IMR-90 (cell line): Measurements from ENCODE around the gene DOCK10. TPM values are rescaled to one million over a fixed set of nuclear protein-coding genes. Genes with fewer than 3 reads are reported as not detected.

ENCODE experiments used
- ATAC-seq: fragments of 200-7000 bp; cut with Tn5 transposase; 2 replicates; pipeline ENCODE4 v1.9.1; 2020; ENCODE audit warnings: low read depth, mild to moderate bottlenecking, moderate library complexity
- BruUV-seq: library from RNA; stranded (reverse); fragments of 400-500 nt; replicated peaks from 2 replicates; lab custom pipeline; 2021; lab: Mats Ljungman, UMichigan
- CTCF ChIA-PET: fragments of 300-600 bp; formaldehyde crosslinking; extraction: SDS; loops from one replicate; lab custom pipeline; 2021; ENCODE audit warnings: antibody characterized with exemption; lab: Yijun Ruan, JAX
- POLR2A ChIA-PET: fragments of 300-600 bp; sonication (Branson Sonifier 250); formaldehyde crosslinking; loops from one replicate; lab custom pipeline; 2022; ENCODE audit warnings: antibody characterized with exemption; ENCODE audit not compliant: unreplicated experiment; lab: Charles Lee
- DNase-seq: peaks from one replicate; pipeline ENCODE4 v3.0.0; 2013
- H2AFZ ChIP-seq: replicated peaks from 2 replicates; pipeline ENCODE3; 2013; ENCODE audit warnings: low read length, mild to moderate bottlenecking; ENCODE audit not compliant: poor library complexity
- H2AK5ac ChIP-seq: 2 replicates; pipeline ENCODE4 v1.6.1; 2013; ENCODE audit warnings: low read depth, low read length, inconsistent platforms
- H2AK9ac ChIP-seq: replicated peaks from 2 replicates; pipeline ENCODE3; 2013; ENCODE audit warnings: mild to moderate bottlenecking, low read depth, low read length, moderate library complexity; ENCODE audit not compliant: poor library complexity
- H2BK120ac ChIP-seq: 2 replicates; pipeline ENCODE4 v1.6.1; 2013; ENCODE audit warnings: low read depth, low read length, inconsistent platforms
- H2BK15ac ChIP-seq: 3 replicates; pipeline ENCODE4 v1.6.1; 2013; ENCODE audit warnings: low read depth, low read length, inconsistent platforms
- H2BK20ac ChIP-seq: 2 replicates; pipeline ENCODE4 v1.6.1; 2013; ENCODE audit warnings: low read depth, mild to moderate bottlenecking, inconsistent platforms, low read length, moderate library complexity
- H2BK5ac ChIP-seq: 2 replicates; pipeline ENCODE4 v1.6.1; 2013; ENCODE audit warnings: mild to moderate bottlenecking, low read depth, low read length, inconsistent platforms; ENCODE audit not compliant: poor library complexity, severe bottlenecking
- H3K14ac ChIP-seq: replicated peaks from 2 replicates; pipeline ENCODE4 v1.6.1; 2013; ENCODE audit warnings: low read depth, low read length, inconsistent platforms
- H3K18ac ChIP-seq: 2 replicates; pipeline ENCODE4 v1.6.1; 2013; ENCODE audit warnings: low read depth, low read length, control low read depth
- H3K23ac ChIP-seq: 2 replicates; pipeline ENCODE4 v1.6.1; 2013; ENCODE audit warnings: low read depth, low read length, inconsistent platforms
- H3K27ac ChIP-seq: 2 replicates; pipeline ENCODE4 v1.5.1; 2013; ENCODE audit warnings: mild to moderate bottlenecking, control low read depth, low read length; ENCODE audit not compliant: insufficient read depth
- H3K27me3 ChIP-seq: 2 replicates; pipeline ENCODE4 v1.6.1; 2013; ENCODE audit warnings: low read length; ENCODE audit not compliant: control insufficient read depth, insufficient read depth
- H3K36me3 ChIP-seq: 2 replicates; pipeline ENCODE4 v1.6.1; 2013; ENCODE audit warnings: low read length, mixed read lengths; ENCODE audit not compliant: control insufficient read depth, insufficient read depth
- H3K4ac ChIP-seq: 2 replicates; pipeline ENCODE4 v1.6.1; 2013; ENCODE audit warnings: low read depth, low read length, inconsistent platforms
- H3K4me1 ChIP-seq: 2 replicates; pipeline ENCODE4 v1.6.1; 2013; ENCODE audit warnings: low read length, mixed read lengths; ENCODE audit not compliant: control insufficient read depth, insufficient read depth
- H3K4me2 ChIP-seq: 2 replicates; pipeline ENCODE4 v1.6.1; 2013; ENCODE audit warnings: low read depth, mild to moderate bottlenecking, control low read depth, low read length, moderate library complexity
- H3K4me3 ChIP-seq: 2 replicates; pipeline ENCODE4 v1.5.1; 2013; ENCODE audit warnings: low read depth, mild to moderate bottlenecking, control low read depth, low read length, moderate library complexity; ENCODE audit not compliant: insufficient read depth
- H3K56ac ChIP-seq: 2 replicates; pipeline ENCODE4 v1.6.1; 2013; ENCODE audit warnings: low read length, inconsistent platforms; ENCODE audit not compliant: insufficient read depth; ENCODE audit errors: extremely low read depth
- H3K79me1 ChIP-seq, 2 experiments: 2 replicates each; pipeline ENCODE4 v1.6.1; 2013; ENCODE audit warnings: low read length in 2 of 2, inconsistent platforms in 1 of 2, low read depth in 1 of 2
- H3K9ac ChIP-seq: 2 replicates; pipeline ENCODE4 v1.6.1; 2013; ENCODE audit warnings: low read depth, low read length, control low read depth
- H3K9me1 ChIP-seq: 2 replicates; pipeline ENCODE4 v1.6.1; 2013; ENCODE audit warnings: low read length, inconsistent platforms; ENCODE audit not compliant: insufficient read depth
- H3K9me3 ChIP-seq: 2 replicates; pipeline ENCODE4 v1.6.1; 2013; ENCODE audit warnings: low read length; ENCODE audit not compliant: control insufficient read depth, insufficient read depth
- H4K20me1 ChIP-seq: 2 replicates; pipeline ENCODE4 v1.6.1; 2013; ENCODE audit warnings: low read length, inconsistent platforms; ENCODE audit not compliant: insufficient read depth
- H4K5ac ChIP-seq: 2 replicates; pipeline ENCODE4 v1.6.1; 2013; ENCODE audit warnings: mild to moderate bottlenecking, low read depth, low read length, control low read depth
- H4K8ac ChIP-seq, 2 experiments: 2 replicates each; pipeline ENCODE4 v1.6.1; 2013; ENCODE audit warnings: low read depth in 2 of 2, low read length in 2 of 2, control low read depth in 1 of 2, inconsistent platforms in 1 of 2
- H4K91ac ChIP-seq: 2 replicates; pipeline ENCODE4 v1.6.1; 2013; ENCODE audit warnings: low read depth, low read length, inconsistent platforms; ENCODE audit not compliant: insufficient read depth
- MAFK ChIP-seq: IDR thresholded peaks from 2 replicates; pipeline ENCODE4 v1.6.1; 2012; ENCODE audit warnings: low read depth, low read length, improper control_type of control experiment
- WGBS, 2 experiments: methylation state at CpG; one replicate each; pipeline versions ENCODE4 v1.1.5 to v1.1.7; 2013; ENCODE audit warnings: missing lambda C conversion rate in 2 of 2; ENCODE audit not compliant: insufficient read length in 1 of 2; ENCODE audit errors: extremely low coverage in 2 of 2; 5-methylcytosine and 5-hydroxymethylcytosine counted together
- dilution Hi-C: fragments of 300-500 bp; cut with HindIII; formaldehyde crosslinking; loops from one replicate; pipeline ENCODE4 v1.14.3; 2018; ENCODE audit warnings: low sequenced_read_pairs; ENCODE audit not compliant: unreplicated experiment
- in situ Hi-C: fragments of 300-500 bp; cut with MboI; formaldehyde crosslinking; loops from 3 replicates; pipeline ENCODE4 v1.14.3; 2019; ENCODE audit warnings: low sequenced_read_pairs, inconsistent platforms, mixed read lengths
- intact Hi-C: fragments of 100-400 bp; cut with micrococcal nuclease; formaldehyde crosslinking; loops from 2 replicates; pipeline ENCODE4 v1.10.0; 2022
- polyA plus RNA-seq, 3 experiments: library from polyadenylated mRNA; depleted of rRNA; stranded (reverse); fragments of >200 nt; gene quantifications; 2 replicates each; pipeline ENCODE4 v1.2.3, GENCODE V29; 2012; ENCODE audit warnings: low replicate concordance in 1 of 3
- total RNA-seq: library from RNA; depleted of rRNA; stranded (reverse); fragments of >200 nt; gene quantifications from 2 replicates; pipeline ENCODE4 v1.2.3, GENCODE V29; 2012
- TF ChIP-seq, protein P1 (sequence below): fragments of 150-350 bp; IDR thresholded peaks from 2 replicates; pipeline ENCODE4 v1.6.1; 2017; ENCODE audit warnings: mild to moderate bottlenecking, antibody characterized with exemption, low read length, low read depth

Gene DOCK10
- total and polyA plus RNA-seq, 2 of the 4 experiments (the other 2 are of a cell fraction) = 58.6 to 75.3 TPM

GRCh38 chr2:224915136-224915535, 127.1 kb downstream of the DOCK10 start:
- H3K56ac ChIP-seq = no peak overlapping the region
- no peak overlapping the region for H3K14ac ChIP-seq
- ChIA-PET POLR2A (no interaction called here), CTCF (no interaction called here)
- no peak overlapping the region for H2BK20ac ChIP-seq
- DNase-seq (peak; percentile 38), ATAC-seq (peak; percentile 44)
- no peak overlapping the region for H3K4me3 ChIP-seq
- peak overlapping the region; percentile 67 for H2BK5ac ChIP-seq
- H2BK120ac ChIP-seq = no peak overlapping the region
- H4K91ac ChIP-seq = no peak overlapping the region
- peaks cover 23 to 36% of the 10 kb centered on the region in 2 experiments for H3K79me1 ChIP-seq
- no peaks in the 10 kb centered on the region for H4K20me1 ChIP-seq
- no peaks in the 10 kb centered on the region for H3K9me3 ChIP-seq
- no TSS peak for BruUV-seq
- no peak overlapping the region for H2AFZ ChIP-seq
- peaks cover 19% of the 10 kb centered on the region for H3K9me1 ChIP-seq
- no peaks in the 10 kb centered on the region; the same call in 1 of the 2 replicates for H3K36me3 ChIP-seq
- H4K8ac ChIP-seq = no peak overlapping the region
- H2AK9ac ChIP-seq = no peak overlapping the region
- no peak overlapping the region for H4K5ac ChIP-seq
- peaks cover 7% of the 10 kb centered on the region for H3K4me1 ChIP-seq
- 0 out of 2 replicates have a peak overlapping the region, but pooled peaks have one; percentile 17 for H3K4me2 ChIP-seq
- intact Hi-C loops = no loop called here
- H3K27ac ChIP-seq = no peak overlapping the region
- no peak overlapping the region for H2AK5ac ChIP-seq
- WGBS, 2 experiments = no CpG with 5 or more reads among the region's 1 CpG
- H3K23ac ChIP-seq = no peak overlapping the region
- dilution Hi-C loops = no loop called here
- H3K4ac ChIP-seq = no peak overlapping the region
- in situ Hi-C loops = no loop called here
- no peak overlapping the region for H3K9ac ChIP-seq
- no peak overlapping the region for H3K18ac ChIP-seq
- H2BK15ac ChIP-seq = no peak overlapping the region
- peak; percentile 13; the same call in 1 of the 2 replicates for TF ChIP-seq MAFK
- TF ChIP-seq, protein P1, sequence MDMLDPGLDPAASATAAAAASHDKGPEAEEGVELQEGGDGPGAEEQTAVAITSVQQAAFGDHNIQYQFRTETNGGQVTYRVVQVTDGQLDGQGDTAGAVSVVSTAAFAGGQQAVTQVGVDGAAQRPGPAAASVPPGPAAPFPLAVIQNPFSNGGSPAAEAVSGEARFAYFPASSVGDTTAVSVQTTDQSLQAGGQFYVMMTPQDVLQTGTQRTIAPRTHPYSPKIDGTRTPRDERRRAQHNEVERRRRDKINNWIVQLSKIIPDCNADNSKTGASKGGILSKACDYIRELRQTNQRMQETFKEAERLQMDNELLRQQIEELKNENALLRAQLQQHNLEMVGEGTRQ = no peak
- no peaks in the 10 kb centered on the region for H3K27me3 ChIP-seq
